Fibroblast of lung (primary cell): ENCODE results near the gene NFIC.

ENCODE experiments used
- EZH2 ChIP-seq: IDR thresholded peaks from 2 replicates; pipeline ENCODE4 v1.5.1; 2012; ENCODE audit warnings: low read length, control low read depth, mild to moderate bottlenecking; ENCODE audit errors: missing control alignments
- TF ChIP-seq, protein P1 (sequence below), 2 donors: IDR thresholded peaks in 1 of 2; conservative IDR thresholded peaks in 1 of 2; 1 replicate in 1 of 2; 2 replicates in 1 of 2; pipeline ENCODE4 v1.5.1; 2011 to 2012; ENCODE audit warnings: low read length in 2 of 2, control low read depth in 1 of 2, inconsistent platforms in 1 of 2, low read depth in 1 of 2, mild to moderate bottlenecking in 1 of 2

- TF ChIP-seq, protein P1, sequence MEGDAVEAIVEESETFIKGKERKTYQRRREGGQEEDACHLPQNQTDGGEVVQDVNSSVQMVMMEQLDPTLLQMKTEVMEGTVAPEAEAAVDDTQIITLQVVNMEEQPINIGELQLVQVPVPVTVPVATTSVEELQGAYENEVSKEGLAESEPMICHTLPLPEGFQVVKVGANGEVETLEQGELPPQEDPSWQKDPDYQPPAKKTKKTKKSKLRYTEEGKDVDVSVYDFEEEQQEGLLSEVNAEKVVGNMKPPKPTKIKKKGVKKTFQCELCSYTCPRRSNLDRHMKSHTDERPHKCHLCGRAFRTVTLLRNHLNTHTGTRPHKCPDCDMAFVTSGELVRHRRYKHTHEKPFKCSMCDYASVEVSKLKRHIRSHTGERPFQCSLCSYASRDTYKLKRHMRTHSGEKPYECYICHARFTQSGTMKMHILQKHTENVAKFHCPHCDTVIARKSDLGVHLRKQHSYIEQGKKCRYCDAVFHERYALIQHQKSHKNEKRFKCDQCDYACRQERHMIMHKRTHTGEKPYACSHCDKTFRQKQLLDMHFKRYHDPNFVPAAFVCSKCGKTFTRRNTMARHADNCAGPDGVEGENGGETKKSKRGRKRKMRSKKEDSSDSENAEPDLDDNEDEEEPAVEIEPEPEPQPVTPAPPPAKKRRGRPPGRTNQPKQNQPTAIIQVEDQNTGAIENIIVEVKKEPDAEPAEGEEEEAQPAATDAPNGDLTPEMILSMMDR (conservative IDR thresholded peaks at IDR 0.05 in 1 of 2, IDR thresholded peaks at IDR 0.05 in 1 of 2; ENCODE audit: low read depth in 1 of 2, low read length in 2 of 2) = no peak
- no peak for TF ChIP-seq EZH2
These were observed 127.7 kb downstream of the NFIC start for GRCh38 chr19:3494051-3494450.
